Rectal smooth muscle tissue (tissue), 1 donor: ENCODE results near the gene EIF4A3.
"Not testable (repeated sequence)": the region's sequence is repeated elsewhere in the genome, so short reads cannot be mapped to it uniquely, and the experiment has no call there.

ENCODE experiments used
- H3K27ac ChIP-seq: one replicate; pipeline ENCODE4 v1.7.0; 2013; ENCODE audit warnings: low read depth, low read length, inconsistent platforms
- H3K27me3 ChIP-seq: one replicate; pipeline ENCODE4 v1.7.0; 2013; ENCODE audit warnings: low read length; ENCODE audit not compliant: control insufficient read depth, insufficient read depth
- H3K36me3 ChIP-seq: one replicate; pipeline ENCODE4 v1.7.0; 2013; ENCODE audit warnings: low read length; ENCODE audit not compliant: control insufficient read depth, insufficient read depth
- H3K4me1 ChIP-seq: one replicate; pipeline ENCODE4 v1.7.0; 2013; ENCODE audit warnings: low read length; ENCODE audit not compliant: control insufficient read depth, insufficient read depth
- H3K4me3 ChIP-seq: one replicate; pipeline ENCODE4 v1.7.0; 2013; ENCODE audit warnings: low read length
- H3K9ac ChIP-seq: one replicate; pipeline ENCODE4 v1.7.0; 2013; ENCODE audit warnings: low read length

EIF4A3 gene

GRCh38 chr17:80097844-80098691 lies 48.9 kb downstream of the EIF4A3 start:
- H3K27ac ChIP-seq = no peak overlapping the region
- H3K4me1 ChIP-seq = peaks cover 7% of the 10 kb centered on the region
- H3K36me3 ChIP-seq = no peaks in the 10 kb centered on the region
- H3K4me3 ChIP-seq = no peak overlapping the region
- H3K9ac ChIP-seq = no peak overlapping the region
- no peaks in the 10 kb centered on the region for H3K27me3 ChIP-seq

DNA sequence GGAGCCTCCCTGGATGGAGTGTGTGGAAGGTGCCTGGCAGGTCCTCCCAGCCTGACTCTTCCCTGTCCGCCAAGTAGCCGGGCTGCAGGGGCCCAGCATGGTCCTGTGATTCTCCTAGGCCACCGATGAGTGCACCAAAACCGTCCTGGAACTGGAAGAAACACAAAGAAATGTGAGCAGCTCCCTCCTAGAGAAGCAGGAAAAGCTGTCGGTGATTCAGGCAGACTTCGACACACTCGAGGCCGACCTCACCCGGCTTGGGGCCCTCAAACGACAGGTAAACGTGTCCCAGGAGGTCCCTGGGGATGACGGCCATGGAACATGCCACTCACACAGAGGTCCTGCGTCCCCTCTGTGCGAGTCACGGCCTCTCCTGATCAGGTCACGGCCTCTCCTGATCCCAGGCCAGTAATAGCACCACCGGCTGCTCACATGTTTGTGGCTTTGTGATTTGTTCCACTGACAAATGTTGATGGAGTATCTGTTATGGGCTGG lies 49.8 kb downstream of the EIF4A3 start:
- Histone ChIP-seq H3K4me1 (peaks cover 5% of the 10 kb centered on the region), H3K4me3 (no peak overlapping the region), H3K9ac (no peak overlapping the region), H3K27ac (no peak overlapping the region), H3K27me3 (no peaks in the 10 kb centered on the region), H3K36me3 (no peaks in the 10 kb centered on the region)

- Histone ChIP-seq H3K4me3 (no peak overlapping the region), H3K27me3 (no peaks in the 10 kb centered on the region), H3K9ac (no peak overlapping the region), H3K27ac (no peak overlapping the region), H3K36me3 (no peaks in the 10 kb centered on the region), H3K4me1 (peaks cover 2% of the 10 kb centered on the region)
These were observed 50.3 kb downstream of the EIF4A3 start for GRCh38 chr17:80096561-80097021.

DNA sequence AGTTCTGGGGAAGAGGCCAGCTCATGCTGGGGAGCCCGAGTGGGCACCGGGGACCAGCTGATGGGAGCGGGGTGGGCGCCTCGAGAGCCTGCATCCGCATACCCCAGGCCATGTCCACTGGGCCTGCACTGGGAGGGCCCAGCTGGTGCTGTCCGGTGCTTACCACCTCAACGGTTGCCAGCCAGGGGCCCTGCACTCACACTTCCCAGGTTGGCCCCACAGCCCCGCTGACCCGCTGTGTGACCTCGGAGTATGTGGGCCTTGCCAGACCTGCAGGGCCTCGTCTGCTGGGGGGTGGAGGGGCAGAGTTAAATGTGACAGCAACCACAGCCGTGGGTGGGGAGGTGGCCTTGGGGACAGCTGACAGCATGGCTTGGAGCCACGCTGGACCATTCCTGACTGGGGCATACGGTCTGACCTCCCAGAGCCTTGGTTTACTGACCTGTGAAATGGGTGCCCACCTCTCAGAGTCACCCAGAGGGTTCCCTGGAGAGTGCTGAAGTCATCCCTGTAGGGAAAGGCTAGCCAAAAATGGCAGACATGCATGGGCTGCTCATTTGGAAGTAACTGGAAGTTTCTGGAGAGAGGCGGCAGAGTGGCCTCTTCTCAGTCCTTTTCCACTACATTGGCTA lies 51.0 kb downstream of the EIF4A3 start:
- H3K36me3 ChIP-seq = no peaks in the 10 kb centered on the region
- no peak overlapping the region for H3K27ac ChIP-seq
- no peak overlapping the region for H3K4me3 ChIP-seq
- H3K27me3 ChIP-seq = no peaks in the 10 kb centered on the region
- peaks cover 2% of the 10 kb centered on the region for H3K4me1 ChIP-seq
- H3K9ac ChIP-seq = no peak overlapping the region

DNA sequence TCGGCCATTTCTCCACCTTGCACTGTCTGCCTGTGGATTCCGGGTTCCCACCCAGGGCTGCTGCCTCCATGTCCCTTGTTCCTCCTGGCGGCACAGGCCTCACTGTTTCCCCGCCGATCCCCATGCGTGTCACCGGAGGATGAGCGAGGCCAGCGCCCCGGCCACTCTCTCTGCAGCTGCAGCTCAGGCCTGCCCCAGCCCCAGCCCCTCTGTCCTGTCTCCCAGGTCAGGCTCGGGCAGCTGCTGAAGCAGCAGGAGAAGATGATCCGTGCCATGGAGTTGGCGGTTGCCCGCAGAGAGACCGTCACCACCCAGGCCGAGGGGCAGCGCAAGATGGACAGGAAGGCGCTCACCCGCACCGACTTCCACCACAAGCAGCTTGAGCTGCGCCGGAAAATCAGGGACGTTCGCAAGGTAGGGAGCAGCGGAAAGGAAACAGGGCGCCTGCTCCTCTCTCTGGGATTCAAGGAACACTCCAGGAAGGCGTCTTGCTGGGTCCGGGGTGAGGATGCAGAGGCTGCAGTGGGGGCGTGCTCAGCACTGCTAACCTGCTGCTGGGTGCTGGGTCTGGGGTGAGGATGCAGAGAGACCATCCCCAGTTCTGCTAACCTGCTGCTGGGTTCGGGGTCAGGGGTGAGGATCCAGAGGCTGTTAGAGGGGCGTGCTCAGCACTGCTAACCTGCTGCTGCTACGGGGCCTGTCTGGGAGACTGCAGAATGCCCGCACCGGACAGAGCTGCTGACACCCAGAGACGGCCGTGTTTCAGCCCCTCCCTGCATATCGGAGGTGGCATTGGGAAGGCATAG lies 51.7 kb downstream of the EIF4A3 start:
- Histone ChIP-seq H3K9ac (no peak overlapping the region), H3K27me3 (no peaks in the 10 kb centered on the region), H3K4me3 (no peak overlapping the region), H3K36me3 (no peaks in the 10 kb centered on the region), H3K4me1 (no peaks in the 10 kb centered on the region), H3K27ac (no peak overlapping the region)

- H3K27me3 ChIP-seq = no peaks in the 10 kb centered on the region
- no peak overlapping the region for H3K9ac ChIP-seq
- no peaks in the 10 kb centered on the region for H3K4me1 ChIP-seq
- H3K36me3 ChIP-seq = no peaks in the 10 kb centered on the region
- no peak overlapping the region for H3K27ac ChIP-seq
- no peak overlapping the region for H3K4me3 ChIP-seq
These were observed 54.0 kb downstream of the EIF4A3 start for GRCh38 chr17:80092959-80093358.

GRCh38 chr17:80091376-80091775 lies 55.6 kb downstream of the EIF4A3 start:
- Histone ChIP-seq H3K4me1 (no peaks in the 10 kb centered on the region), H3K27me3 (no peaks in the 10 kb centered on the region), H3K4me3 (no peak overlapping the region), H3K36me3 (no peaks in the 10 kb centered on the region), H3K9ac (no peak overlapping the region), H3K27ac (no peak overlapping the region)

DNA sequence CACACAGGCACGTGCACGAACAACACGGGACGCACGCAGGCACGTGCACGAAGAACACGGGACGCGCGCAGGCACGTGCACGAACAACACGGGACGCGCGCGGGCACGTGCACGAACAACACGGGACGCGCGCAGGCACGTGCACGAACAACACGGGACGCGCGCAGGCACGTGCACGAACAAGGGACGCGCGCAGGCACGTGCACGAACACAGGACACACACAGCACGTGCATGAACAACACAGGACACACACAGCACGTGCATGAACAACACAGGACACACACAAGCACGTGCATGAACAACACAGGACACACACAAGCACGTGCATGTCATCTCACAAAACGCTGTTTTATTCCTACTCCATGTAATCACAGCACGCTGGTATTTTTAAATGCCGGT lies 56.8 kb downstream of the EIF4A3 start:
- H3K36me3 ChIP-seq, H3K9ac ChIP-seq, H3K27me3 ChIP-seq, H3K27ac ChIP-seq, H3K4me3 ChIP-seq, H3K4me1 ChIP-seq: not testable (repeated sequence)

DNA sequence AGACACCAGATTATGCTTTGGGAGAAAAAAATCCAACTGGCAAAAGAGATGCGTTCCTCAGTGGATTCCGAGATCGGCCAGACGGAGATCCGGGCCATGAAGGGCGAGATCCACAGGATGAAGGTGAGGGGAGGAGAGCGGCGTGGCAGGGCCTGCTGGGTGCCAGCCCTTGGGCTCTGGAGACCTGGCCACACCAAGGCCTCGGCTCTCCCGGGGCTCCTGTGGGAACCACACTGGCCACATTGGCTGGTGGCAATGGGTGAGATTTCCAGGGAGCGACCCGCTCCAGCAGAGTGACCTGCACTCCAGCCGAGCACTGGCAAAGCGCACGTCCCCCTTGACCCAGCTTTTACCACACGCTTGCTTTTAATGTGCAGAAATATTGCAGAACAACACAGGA lies 57.2 kb downstream of the EIF4A3 start:
- Histone ChIP-seq H3K27ac (no peak overlapping the region), H3K4me1 (no peaks in the 10 kb centered on the region), H3K4me3 (no peak overlapping the region), H3K9ac (no peak overlapping the region), H3K36me3 (no peaks in the 10 kb centered on the region), H3K27me3 (no peaks in the 10 kb centered on the region)

DNA sequence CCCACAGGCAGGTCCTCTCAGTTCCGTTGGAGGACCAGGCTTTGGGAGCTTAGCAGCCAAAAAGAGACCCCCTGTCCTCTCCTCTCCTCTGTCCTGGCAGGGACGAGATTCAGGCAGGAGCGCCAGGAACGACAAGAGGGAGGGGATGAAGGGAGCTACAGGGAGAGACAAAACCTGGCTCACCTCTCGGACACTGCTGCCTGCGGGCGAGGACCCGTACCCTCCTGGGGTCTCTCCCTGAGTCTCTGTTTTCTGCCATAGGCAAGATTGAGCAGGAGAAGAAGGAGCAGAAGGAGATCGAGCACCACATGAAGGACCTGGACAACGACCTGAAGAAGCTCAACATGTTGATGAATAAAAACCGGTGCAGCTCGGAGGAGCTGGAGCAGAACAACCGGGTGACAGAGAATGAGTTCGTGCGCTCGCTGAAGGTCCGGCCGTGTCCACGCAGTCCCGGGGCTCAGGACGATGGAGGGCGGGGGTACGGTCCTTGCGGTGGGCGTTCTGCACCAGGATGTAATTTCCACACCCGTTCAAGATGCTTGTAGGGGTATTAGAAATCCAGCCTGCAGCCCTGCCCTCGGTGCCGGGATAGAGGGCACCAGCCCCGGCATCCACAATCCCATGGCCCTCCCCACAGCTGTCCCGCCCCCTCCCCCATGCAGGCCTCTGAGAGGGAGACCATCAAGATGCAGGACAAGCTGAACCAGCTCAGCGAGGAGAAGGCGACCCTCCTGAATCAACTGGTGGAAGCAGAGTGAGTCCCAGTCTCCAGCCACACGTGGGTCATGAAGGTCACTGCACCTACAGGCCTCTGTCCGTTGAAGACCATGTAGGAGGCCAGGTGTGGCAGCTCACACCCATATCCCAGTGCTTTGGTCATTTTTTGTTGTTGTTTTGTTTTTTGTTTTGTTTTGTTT lies 59.3 kb downstream of the EIF4A3 start:
- Histone ChIP-seq H3K4me1 (no peaks in the 10 kb centered on the region), H3K36me3 (no peaks in the 10 kb centered on the region), H3K27ac (no peak overlapping the region), H3K4me3 (no peak overlapping the region), H3K9ac (no peak overlapping the region), H3K27me3 (no peaks in the 10 kb centered on the region)

DNA sequence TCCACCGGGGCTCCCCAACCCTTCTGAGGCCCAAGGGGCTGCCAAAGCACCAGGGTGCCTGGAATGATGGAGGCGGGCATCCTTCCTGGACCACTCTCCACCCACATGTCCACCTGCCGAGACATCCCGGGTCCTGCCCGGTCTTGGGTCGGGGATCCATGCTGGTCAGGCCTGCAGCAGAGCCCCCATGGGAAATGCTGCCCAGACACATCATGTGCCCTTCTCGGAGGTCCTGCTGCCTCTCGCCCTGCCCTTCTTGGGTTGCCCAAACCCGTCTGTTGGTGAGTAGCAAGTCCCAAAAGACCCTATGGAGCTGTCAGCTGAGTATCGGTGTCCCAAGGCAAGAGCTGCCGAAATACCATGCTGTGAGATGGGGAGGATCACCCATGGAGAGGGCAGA lies 60.3 kb downstream of the EIF4A3 start:
- Histone ChIP-seq H3K27ac (no peak overlapping the region), H3K4me1 (no peaks in the 10 kb centered on the region), H3K36me3 (no peaks in the 10 kb centered on the region), H3K27me3 (no peaks in the 10 kb centered on the region), H3K9ac (no peak overlapping the region), H3K4me3 (no peak overlapping the region)
